Fibroblast of lung (primary cell): ENCODE measurements around the gene KIRREL3. TPM values are rescaled to one million over a fixed set of nuclear protein-coding genes. Genes with fewer than 3 reads are reported as not detected.
A peak's percentile ranks its signal among the peaks of the same experiment; 100 is the strongest.

ENCODE experiments used
- DNase-seq, 2 donors: peaks; one replicate each; pipeline versions ENCODE4 v3.0.0 to v3.0.0-alpha.2; 2010; ENCODE audit warnings: low read depth in 2 of 2
- H2AFZ ChIP-seq: 2 replicates; pipeline ENCODE4 v1.5.1; 2012; ENCODE audit warnings: low read length, control low read depth, inconsistent platforms
- H3K27ac ChIP-seq: 2 replicates; pipeline ENCODE4 v1.5.1; 2011; ENCODE audit warnings: low read length, control low read depth; ENCODE audit not compliant: insufficient read depth
- H3K27me3 ChIP-seq: 2 replicates; pipeline ENCODE4 v1.5.1; 2011; ENCODE audit warnings: mild to moderate bottlenecking, low read length; ENCODE audit not compliant: control insufficient read depth, insufficient read depth
- H3K36me3 ChIP-seq: 2 replicates; pipeline ENCODE4 v1.5.1; 2011; ENCODE audit warnings: low read length; ENCODE audit not compliant: control insufficient read depth, insufficient read depth
- H3K4me1 ChIP-seq: 2 replicates; pipeline ENCODE4 v1.5.1; 2011; ENCODE audit warnings: low read length; ENCODE audit not compliant: control insufficient read depth, insufficient read depth; ENCODE audit errors: extremely low read depth
- H3K4me2 ChIP-seq: 2 replicates; pipeline ENCODE4 v1.5.1; 2011; ENCODE audit warnings: low read length, control low read depth; ENCODE audit not compliant: insufficient read depth; ENCODE audit errors: extremely low read depth
- H3K4me3 ChIP-seq, 4 experiments: fragments of 200-600 bp in 1 of 4; sonication (generic) in 1 of 4; replicated peaks in 1 of 4; 2 replicates each; pipeline ENCODE4 v1.5.1; 2011 to 2016; ENCODE audit warnings: low read length in 4 of 4, low read depth in 3 of 4, mild to moderate bottlenecking in 3 of 4, control low read depth in 2 of 4, inconsistent platforms in 1 of 4, mixed read lengths in 1 of 4; ENCODE audit not compliant: insufficient read depth in 1 of 4; ENCODE audit errors: control extremely low read depth in 1 of 4
- H3K79me2 ChIP-seq: 2 replicates; pipeline ENCODE4 v1.5.1; 2012; ENCODE audit warnings: mild to moderate bottlenecking, low read length, inconsistent platforms; ENCODE audit not compliant: control insufficient read depth, insufficient read depth
- H3K9ac ChIP-seq: 2 replicates; pipeline ENCODE4 v1.5.1; 2011; ENCODE audit warnings: mild to moderate bottlenecking, low read length, control low read depth; ENCODE audit not compliant: insufficient read depth
- H3K9me3 ChIP-seq: 2 replicates; pipeline ENCODE4 v1.5.1; 2012; ENCODE audit warnings: low read depth, low read length; ENCODE audit not compliant: control insufficient read depth, insufficient read depth
- H4K20me1 ChIP-seq: 2 replicates; pipeline ENCODE4 v1.5.1; 2011; ENCODE audit warnings: low read length; ENCODE audit not compliant: control insufficient read depth, insufficient read depth; ENCODE audit errors: extremely low read depth
- CTCF ChIP-seq, 2 donors: IDR thresholded peaks in 1 of 2; conservative IDR thresholded peaks in 1 of 2; 1 replicate in 1 of 2; 2 replicates in 1 of 2; pipeline ENCODE4 v1.5.1; 2011 to 2012; ENCODE audit warnings: low read length in 2 of 2, control low read depth in 1 of 2, inconsistent platforms in 1 of 2, low read depth in 1 of 2, mild to moderate bottlenecking in 1 of 2
- EZH2 ChIP-seq: IDR thresholded peaks from 2 replicates; pipeline ENCODE4 v1.5.1; 2012; ENCODE audit warnings: low read length, control low read depth, mild to moderate bottlenecking; ENCODE audit errors: missing control alignments
- polyA plus RNA-seq, 2 donors: library from polyadenylated mRNA; depleted of rRNA in 1 of 2; stranded (reverse) in 1 of 2; unstranded in 1 of 2; fragments of >200 nt; gene quantifications; 2 replicates each; pipeline ENCODE4 v1.2.1, GENCODE V29; 2011 to 2012; ENCODE audit warnings: missing spikeins in 1 of 2
- total RNA-seq: library from RNA; depleted of rRNA; stranded (reverse); fragments of >200 nt; gene quantifications from 2 replicates; pipeline ENCODE4 v1.2.1, GENCODE V29; 2014

KIRREL3 gene
- total and polyA plus RNA-seq, 2 donors (not counting 1 experiment from before 2014, with no cell fraction given), result 2.8 to 6.1 TPM

- peaks cover 3% of the 10 kb centered on the region for H3K36me3 ChIP-seq
- DNase-seq, result no peak
- peak; percentile 30 to 31 for TF ChIP-seq CTCF (conservative IDR thresholded peaks at IDR 0.05 in 1 of 2, IDR thresholded peaks at IDR 0.05 in 1 of 2; ENCODE audit: low read depth in 1 of 2, low read length in 2 of 2)
- no peak for TF ChIP-seq EZH2
These were observed 588.6 kb downstream of the KIRREL3 start for GRCh38 chr11:126411971-126412381.

GRCh38 chr11:126410649-126411048 is 589.9 kb downstream of the KIRREL3 start:
- no peak overlapping the region for H3K4me3 ChIP-seq
- no peaks in the 10 kb centered on the region for H3K27me3 ChIP-seq
- DNase-seq, result peak in 1 of 2 donors; percentile 48
- no peak for TF ChIP-seq CTCF (conservative IDR thresholded peaks at IDR 0.05 in 1 of 2, IDR thresholded peaks at IDR 0.05 in 1 of 2; ENCODE audit: low read depth in 1 of 2, low read length in 2 of 2)
- no peak for TF ChIP-seq EZH2
- no peak overlapping the region for H3K4me2 ChIP-seq
- H3K36me3 ChIP-seq, result peaks cover 3% of the 10 kb centered on the region
- H3K9me3 ChIP-seq, result no peaks in the 10 kb centered on the region
- H4K20me1 ChIP-seq, result no peaks in the 10 kb centered on the region
- H3K27ac ChIP-seq, result peak overlapping the region; percentile 18
- no peak overlapping the region for H2AFZ ChIP-seq
- no peaks in the 10 kb centered on the region for H3K79me2 ChIP-seq
- peaks cover 8% of the 10 kb centered on the region for H3K4me1 ChIP-seq
- H3K9ac ChIP-seq, result no peak overlapping the region

More at GRCh38 chr11:126411971-126412381, 588.6 kb downstream of the KIRREL3 start:
- no peak overlapping the region for H3K27ac ChIP-seq
- no peak overlapping the region for H3K4me2 ChIP-seq
- no peaks in the 10 kb centered on the region for H4K20me1 ChIP-seq
- no peaks in the 10 kb centered on the region for H3K79me2 ChIP-seq
- no peaks in the 10 kb centered on the region for H3K27me3 ChIP-seq
- peaks cover 18% of the 10 kb centered on the region for H3K4me1 ChIP-seq
- no peak overlapping the region for H2AFZ ChIP-seq
- H3K4me3 ChIP-seq, result no peak overlapping the region
- H3K9ac ChIP-seq, result no peak overlapping the region
- no peaks in the 10 kb centered on the region for H3K9me3 ChIP-seq

GRCh38 chr11:126409620-126409985 is 591.0 kb downstream of the KIRREL3 start:
- Histone ChIP-seq H3K9ac (no peak overlapping the region), H4K20me1 (no peaks in the 10 kb centered on the region), H3K27ac (no peak overlapping the region), H3K36me3 (peaks cover 3% of the 10 kb centered on the region), H3K4me2 (no peak overlapping the region), H3K9me3 (no peaks in the 10 kb centered on the region), H2AFZ (no peak overlapping the region), H3K4me3 (no peak overlapping the region), H3K27me3 (no peaks in the 10 kb centered on the region), H3K79me2 (no peaks in the 10 kb centered on the region), H3K4me1 (peaks cover 3% of the 10 kb centered on the region)
- TF ChIP-seq EZH2, result no peak
- TF ChIP-seq CTCF (conservative IDR thresholded peaks at IDR 0.05 in 1 of 2, IDR thresholded peaks at IDR 0.05 in 1 of 2; ENCODE audit: low read depth in 1 of 2, low read length in 2 of 2), result no peak
- DNase-seq, result no peak
